LHCN-M2 (cell line): ENCODE measurements around the gene CD96. TPM values are rescaled to one million over a fixed set of nuclear protein-coding genes. Genes with fewer than 3 reads are reported as not detected.
"Not testable (repeated sequence)": the region's sequence is repeated elsewhere in the genome, so short reads cannot be mapped to it uniquely, and the experiment has no call there.

ENCODE experiments used
- DNase-seq: peaks from one replicate; pipeline ENCODE4 v3.0.0-alpha.2; 2012; ENCODE audit warnings: low read depth
- total RNA-seq: library from RNA; depleted of rRNA; stranded (reverse); fragments of >200 nt; gene quantifications from 2 replicates; pipeline ENCODE4 v1.2.3, GENCODE V29; 2014; rRNA removed

The CD96 gene
- total RNA-seq, 1 experiment from 2014 or later: 0.11 TPM

GRCh38 chr3:111672461-111672860 is 130.5 kb downstream of the CD96 start:
- not testable (repeated sequence) for DNase-seq

- DNase-seq: no peak
These were observed 133.8 kb downstream of the CD96 start for GRCh38 chr3:111675846-111676210.

- DNase-seq: peak; percentile 75
These were observed 134.4 kb downstream of the CD96 start for GRCh38 chr3:111676211-111677006.

- DNase-seq: no peak
These were observed 135.0 kb downstream of the CD96 start for GRCh38 chr3:111677007-111677392.

- no peak for DNase-seq
These were observed 139.8 kb downstream of the CD96 start for GRCh38 chr3:111681661-111682426.

GRCh38 chr3:111684640-111685039 is 142.6 kb downstream of the CD96 start:
- DNase-seq: no peak

GRCh38 chr3:111688190-111688800 is 146.3 kb downstream of the CD96 start:
- no peak for DNase-seq

- DNase-seq: peak; percentile 79
These were observed 148.2 kb downstream of the CD96 start for GRCh38 chr3:111690242-111690641.

- DNase-seq: peak; percentile 60
These were observed 149.4 kb downstream of the CD96 start for GRCh38 chr3:111691293-111691909.

GRCh38 chr3:111692593-111693552 is 150.9 kb downstream of the CD96 start:
- DNase-seq: no peak

GRCh38 chr3:111694471-111694870 is 152.5 kb downstream of the CD96 start:
- no peak for DNase-seq

- DNase-seq: peak; percentile 88
These were observed 153.7 kb downstream of the CD96 start for GRCh38 chr3:111695636-111696117.

GRCh38 chr3:111700054-111700453 is 158.1 kb downstream of the CD96 start:
- DNase-seq: no peak

- no peak for DNase-seq
These were observed 159.4 kb downstream of the CD96 start for GRCh38 chr3:111701292-111701906.

Other genes starting within 250 kb of the CD96 start
- not detected in 2 replicates for gene ZBED2, start 53.1 kb downstream of the CD96 start, total RNA-seq
- gene PLCXD2, start 132.5 kb downstream of the CD96 start, total RNA-seq: 0.38 and 0.69 TPM in 2 replicates